ENCODE measurements around the gene TOR2A.

The TOR2A gene

DNA sequence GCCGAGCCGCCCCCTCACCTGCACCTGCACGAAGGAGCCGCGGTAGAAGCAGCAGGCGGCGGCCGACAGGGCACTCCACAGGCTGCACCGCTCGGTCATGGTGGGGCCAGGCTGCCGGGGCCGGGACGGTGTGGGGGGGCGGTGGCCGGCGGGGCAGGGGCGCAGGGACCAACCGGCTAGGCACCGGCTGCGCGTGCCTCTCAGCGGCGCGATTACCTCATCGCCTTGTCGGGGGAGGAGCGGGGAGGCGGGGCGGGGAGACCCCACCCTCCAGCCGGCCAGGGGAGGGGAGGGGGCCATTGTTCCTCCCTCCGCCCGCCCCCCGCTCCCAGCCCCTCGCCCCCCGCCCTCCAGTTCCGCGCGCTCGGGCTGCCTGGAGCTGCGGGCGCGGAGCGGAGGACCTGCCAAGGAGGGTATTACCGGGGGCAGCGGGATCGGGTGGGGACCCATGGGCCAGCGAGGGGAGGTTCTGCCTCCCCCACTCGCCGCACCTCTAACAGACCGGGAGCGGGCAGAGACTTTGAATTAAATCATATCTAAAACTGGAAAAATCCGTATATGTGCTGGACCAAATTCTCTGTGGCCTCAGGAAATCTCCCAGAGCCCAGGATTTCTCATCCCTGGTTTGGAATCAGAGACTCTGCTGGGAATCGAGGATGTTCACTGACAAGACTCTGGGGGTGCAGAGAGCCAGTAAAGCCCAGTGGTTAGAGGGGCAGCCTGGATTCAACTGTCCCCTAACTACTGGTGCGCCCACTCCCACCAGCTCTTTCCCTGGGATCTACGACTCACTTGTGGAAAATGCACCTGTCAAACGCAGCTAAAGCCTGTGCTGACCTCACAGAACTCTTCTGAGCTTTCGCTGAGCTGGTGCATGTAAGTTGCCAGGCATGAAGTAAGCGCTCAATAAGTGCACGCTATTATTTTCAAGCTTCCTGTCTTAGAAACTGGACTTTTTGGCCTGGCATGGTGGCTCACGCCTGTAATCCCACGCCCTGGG lies 20.3 kb upstream of the TOR2A start:
- H4K20me1 ChIP-seq (ENCODE audit: insufficient read depth, low read length), result no peaks in the 10 kb centered on the region
- H3K4me3 ChIP-seq (ENCODE audit: low read length), result no peak overlapping the region
- H3F3A ChIP-seq (ENCODE audit: insufficient read depth, low read length), result no peaks in the 10 kb centered on the region
- no peak for DNase-seq
- no peaks in the 10 kb centered on the region for H3K79me2 ChIP-seq (ENCODE audit: low read length)
- no peaks in the 10 kb centered on the region for H3K27me3 ChIP-seq (replicated peaks; ENCODE audit: insufficient read depth, low read length)
- H3K4me2 ChIP-seq (ENCODE audit: low read depth, low read length), result no peak overlapping the region
- H3K4me1 ChIP-seq (ENCODE audit: low read length), result no peaks in the 10 kb centered on the region
- no peak overlapping the region for H2AFZ ChIP-seq (ENCODE audit: low read length)
- no peaks in the 10 kb centered on the region for H3K9me2 ChIP-seq (replicated peaks; ENCODE audit: insufficient read depth, low read length)
- no peak overlapping the region for H3K9ac ChIP-seq (ENCODE audit: low read length)
- no peaks in the 10 kb centered on the region for H3K36me3 ChIP-seq (replicated peaks; ENCODE audit: insufficient read depth, low read length)
- H3K9me3 ChIP-seq (replicated peaks; ENCODE audit: insufficient read depth, low read length), result no peaks in the 10 kb centered on the region
- no peak for TF ChIP-seq EZH2phosphoT487 (IDR thresholded peaks at IDR 0.05; ENCODE audit: low read length)
- TF ChIP-seq EZH2 (optimal IDR thresholded peaks at IDR 0.05; ENCODE audit: low read depth, low read length), result no peak
- no peak for TF ChIP-seq CTCF (IDR thresholded peaks at IDR 0.05; ENCODE audit: low read length)
- H3K27ac ChIP-seq (ENCODE audit: low read length), result no peak overlapping the region

GRCh38 chr9:127754099-127755060 lies 19.3 kb upstream of the TOR2A start:
- Histone ChIP-seq H2AFZ (ENCODE audit: low read length) (no peak overlapping the region), H3K4me3 (ENCODE audit: low read length) (no peak overlapping the region), H3K9me3 (replicated peaks; ENCODE audit: insufficient read depth, low read length) (no peaks in the 10 kb centered on the region), H3K79me2 (ENCODE audit: low read length) (no peaks in the 10 kb centered on the region), H3K27ac (ENCODE audit: low read length) (no peak overlapping the region), H3K9ac (ENCODE audit: low read length) (no peak overlapping the region), H3K4me2 (ENCODE audit: low read depth, low read length) (no peak overlapping the region), H3K9me2 (replicated peaks; ENCODE audit: insufficient read depth, low read length) (no peaks in the 10 kb centered on the region), H3K36me3 (replicated peaks; ENCODE audit: insufficient read depth, low read length) (no peaks in the 10 kb centered on the region), H3K4me1 (ENCODE audit: low read length) (no peaks in the 10 kb centered on the region), H3K27me3 (replicated peaks; ENCODE audit: insufficient read depth, low read length) (no peaks in the 10 kb centered on the region), H3F3A (ENCODE audit: insufficient read depth, low read length) (no peaks in the 10 kb centered on the region), H4K20me1 (ENCODE audit: insufficient read depth, low read length) (no peaks in the 10 kb centered on the region)
- DNase-seq, result no peak
- TF ChIP-seq EZH2phosphoT487 (IDR thresholded peaks at IDR 0.05; ENCODE audit: low read length) (no peak), EZH2 (optimal IDR thresholded peaks at IDR 0.05; ENCODE audit: low read depth, low read length) (no peak), CTCF (IDR thresholded peaks at IDR 0.05; ENCODE audit: low read length) (no peak)

DNA sequence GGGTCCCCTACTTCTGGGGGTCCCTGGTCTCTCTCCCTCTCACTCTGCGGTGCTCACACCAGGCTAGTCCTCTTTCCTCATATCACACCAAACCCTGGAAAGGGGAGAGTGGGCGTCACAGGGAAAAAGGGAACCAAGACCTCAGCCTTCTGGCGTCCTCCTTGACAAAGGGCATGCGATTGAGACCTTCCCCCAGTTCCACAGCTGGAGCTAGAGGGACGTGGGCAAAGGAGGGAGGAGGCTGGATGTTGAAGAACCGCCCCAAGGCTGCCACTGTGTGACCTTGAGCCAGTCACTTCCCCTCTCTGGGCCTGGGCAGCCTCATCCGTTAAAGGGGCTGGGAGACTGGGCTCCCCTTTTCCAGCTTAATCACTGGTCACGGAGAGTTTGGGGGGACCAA lies 18.5 kb upstream of the TOR2A start:
- no peaks in the 10 kb centered on the region for H4K20me1 ChIP-seq (ENCODE audit: insufficient read depth, low read length)
- no peaks in the 10 kb centered on the region for H3K4me1 ChIP-seq (ENCODE audit: low read length)
- no peak overlapping the region for H2AFZ ChIP-seq (ENCODE audit: low read length)
- no peaks in the 10 kb centered on the region for H3F3A ChIP-seq (ENCODE audit: insufficient read depth, low read length)
- no peak overlapping the region for H3K4me2 ChIP-seq (ENCODE audit: low read depth, low read length)
- no peak overlapping the region for H3K9ac ChIP-seq (ENCODE audit: low read length)
- no peak overlapping the region for H3K4me3 ChIP-seq (ENCODE audit: low read length)
- no peaks in the 10 kb centered on the region for H3K27me3 ChIP-seq (replicated peaks; ENCODE audit: insufficient read depth, low read length)
- DNase-seq, result no peak
- no peaks in the 10 kb centered on the region for H3K79me2 ChIP-seq (ENCODE audit: low read length)
- H3K9me3 ChIP-seq (replicated peaks; ENCODE audit: insufficient read depth, low read length), result no peaks in the 10 kb centered on the region
- TF ChIP-seq CTCF (IDR thresholded peaks at IDR 0.05; ENCODE audit: low read length), result no peak
- no peak for TF ChIP-seq EZH2 (optimal IDR thresholded peaks at IDR 0.05; ENCODE audit: low read depth, low read length)
- TF ChIP-seq EZH2phosphoT487 (IDR thresholded peaks at IDR 0.05; ENCODE audit: low read length), result no peak
- no peak overlapping the region for H3K27ac ChIP-seq (ENCODE audit: low read length)
- H3K9me2 ChIP-seq (replicated peaks; ENCODE audit: insufficient read depth, low read length), result no peaks in the 10 kb centered on the region
- no peaks in the 10 kb centered on the region for H3K36me3 ChIP-seq (replicated peaks; ENCODE audit: insufficient read depth, low read length)

All from MM.1S (cell line).